T1000 (cell line): ENCODE measurements around the gene CCDC174.
"Not testable (repeated sequence)": the region's sequence is repeated elsewhere in the genome, so short reads cannot be mapped to it uniquely, and the experiment has no call there.

Experiments used
- DNase-seq: peaks from one replicate; lab custom pipeline; 2025; ENCODE audit warnings: mixed read lengths; lab: John Stamatoyannopoulos, UW

Gene CCDC174

DNA sequence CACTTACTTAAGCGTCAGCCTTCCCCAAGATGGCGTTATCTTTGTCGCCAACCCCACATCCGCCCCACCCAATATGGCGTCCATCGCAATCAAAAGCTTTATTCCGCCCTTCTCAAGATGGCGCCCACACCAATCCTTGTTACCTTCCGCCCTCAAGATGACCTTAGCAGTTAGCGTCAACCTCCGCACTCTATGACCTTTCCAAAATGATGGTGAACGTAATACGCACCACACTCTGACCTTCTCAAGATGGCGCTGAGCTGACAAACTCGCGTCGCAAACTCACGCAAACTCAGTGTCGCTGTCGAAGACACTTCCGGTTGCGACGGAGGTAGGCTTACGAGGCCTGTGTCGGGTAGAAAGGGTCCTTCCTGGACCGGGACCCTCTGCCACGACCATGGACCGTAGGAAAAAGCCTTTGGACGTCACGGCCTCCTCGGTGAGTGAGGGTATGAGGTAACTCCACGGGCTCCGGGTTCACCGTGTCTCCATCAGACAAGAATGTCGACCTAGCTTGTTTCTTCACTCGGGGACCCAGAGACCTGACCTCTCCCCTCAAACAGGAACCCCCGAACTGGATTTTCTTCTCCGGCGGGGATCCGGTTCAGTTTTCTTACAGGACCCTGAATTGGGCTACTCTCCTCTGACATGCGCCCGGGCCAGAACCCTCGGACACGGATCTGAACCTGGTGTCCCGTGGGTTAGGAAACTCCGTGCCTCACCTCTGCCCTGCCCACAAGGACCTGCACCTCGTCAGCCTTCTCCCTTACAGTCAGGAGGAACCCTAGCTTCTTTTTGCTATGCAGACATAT is at the start of gene CCDC174:
Gene CCDC174, plus strand, starts transcription at position 323 of the 812 bp plus-strand sequence. Its CDS starts 75 bp downstream, at position 398.
- peak; percentile 95 for DNase-seq

DNA sequence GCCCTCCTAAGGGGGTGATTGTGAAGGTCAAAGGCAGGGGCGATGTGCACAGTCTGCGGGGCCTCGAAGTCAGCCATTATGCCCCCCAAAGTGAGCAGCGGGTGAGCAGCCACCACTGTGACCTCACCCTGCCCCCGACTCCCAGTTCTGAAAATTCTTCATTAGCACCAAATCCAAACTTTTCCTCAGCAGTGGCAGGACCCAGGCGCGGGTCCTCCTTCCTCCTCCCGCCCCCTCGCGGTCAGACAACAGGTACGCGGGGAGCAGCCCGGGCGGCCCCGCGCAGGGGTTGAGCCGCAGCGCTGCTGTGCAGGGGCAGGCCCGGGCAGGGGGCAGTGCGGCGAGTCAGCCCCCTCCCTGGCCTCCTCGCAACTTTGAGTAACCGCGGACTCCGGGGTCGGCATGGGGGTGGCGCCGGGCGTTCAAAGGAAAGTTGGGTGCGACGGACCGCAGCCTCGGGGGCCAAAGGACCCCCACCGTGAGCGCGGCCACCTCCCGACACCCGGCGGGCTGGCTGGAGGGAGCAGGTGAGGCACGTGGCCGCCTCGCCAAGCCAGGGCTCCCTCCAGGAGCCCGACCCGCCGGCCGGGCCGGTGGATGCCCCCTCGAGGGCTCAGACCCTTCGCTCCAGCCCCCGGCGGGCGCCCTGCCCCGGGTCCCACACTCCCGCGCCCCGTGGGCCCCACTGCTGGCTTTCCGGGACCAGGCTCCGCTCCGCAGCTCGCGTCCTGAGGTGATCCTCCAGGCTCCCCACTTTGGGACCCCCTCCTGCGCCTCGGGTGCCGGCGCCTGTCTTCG is 49.4 kb upstream of the CCDC174 start:
- no peak for DNase-seq

DNA sequence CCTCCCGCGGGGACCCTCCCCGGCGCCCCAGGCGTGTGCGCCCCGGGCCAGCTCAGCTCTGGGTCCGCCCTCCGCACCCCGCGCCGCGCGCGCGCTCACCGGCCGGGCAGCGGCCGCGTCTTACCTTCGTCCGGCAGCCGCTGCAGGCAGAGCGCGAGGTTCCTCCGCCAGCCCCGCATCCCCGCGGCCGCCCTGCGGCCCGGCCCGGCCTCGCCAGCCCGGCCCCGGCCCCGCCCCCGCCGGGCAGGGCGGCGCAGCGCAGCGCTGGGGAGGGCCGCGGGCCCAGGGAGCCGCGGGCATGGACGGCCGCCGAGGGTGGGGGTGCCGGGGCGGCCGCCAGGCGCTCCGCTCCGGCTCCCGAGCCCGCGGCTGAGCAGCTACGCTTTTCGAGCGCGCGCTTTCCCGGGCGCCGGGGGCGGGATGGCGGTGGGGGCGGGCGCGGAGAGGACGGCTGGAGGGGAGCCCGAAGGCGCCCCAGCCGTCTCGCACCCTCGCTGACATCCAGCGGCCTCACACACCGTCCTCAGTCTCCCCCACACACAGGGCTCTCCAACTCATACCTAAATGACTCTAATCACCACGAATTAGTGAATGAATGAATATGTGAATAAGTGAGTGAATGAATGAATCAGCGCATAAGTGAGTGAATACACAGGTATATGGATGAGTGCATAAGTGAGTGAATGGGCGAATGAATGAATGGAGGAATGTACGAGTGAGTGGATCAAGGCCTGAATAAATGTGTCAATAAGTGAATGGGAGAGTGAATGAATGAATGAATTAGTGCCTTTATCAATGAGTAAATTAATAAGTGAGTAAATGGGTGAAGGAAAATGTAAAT is 48.5 kb upstream of the CCDC174 start:
- no peak for DNase-seq

DNA sequence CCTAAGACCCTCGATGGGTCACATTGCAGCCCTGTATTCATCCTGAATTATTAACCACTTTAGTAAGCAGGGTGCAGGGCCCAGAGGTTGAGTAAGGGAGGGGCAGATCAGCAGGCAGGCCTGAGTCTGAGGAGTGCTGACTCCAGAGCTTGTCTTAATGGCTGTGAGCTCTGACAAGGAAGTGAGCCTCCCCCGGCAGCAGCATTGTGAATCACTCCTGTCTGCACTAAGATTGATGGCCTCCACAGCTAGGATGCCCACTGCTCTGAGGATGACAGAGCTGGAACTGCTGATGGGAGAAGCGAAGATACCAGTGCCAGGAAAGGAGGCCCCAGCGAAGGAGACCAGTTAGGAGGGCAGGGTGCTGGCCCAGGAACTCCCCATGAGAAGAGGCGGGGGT is 46.5 kb upstream of the CCDC174 start:
- no peak for DNase-seq

DNA sequence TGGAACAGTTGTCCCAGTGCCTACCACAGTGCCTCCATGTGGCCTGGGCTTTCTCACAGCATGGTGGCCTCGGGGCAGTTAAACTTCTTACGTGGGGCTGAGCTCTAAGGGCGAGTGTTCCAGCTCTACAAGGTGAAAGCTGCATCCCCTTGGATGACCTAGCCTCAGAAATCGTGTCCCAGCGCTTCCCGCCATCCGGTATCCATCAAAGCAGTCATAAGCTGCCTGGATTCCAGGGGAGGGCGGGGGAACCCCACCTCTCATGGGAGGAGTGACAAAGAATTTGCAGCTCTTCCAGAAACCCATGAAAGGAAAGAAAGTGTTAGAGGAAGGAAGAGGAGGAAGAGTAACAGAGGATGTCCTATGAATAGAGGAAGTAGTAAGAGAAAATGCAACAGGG is 45.8 kb upstream of the CCDC174 start:
- DNase-seq = no peak

DNA sequence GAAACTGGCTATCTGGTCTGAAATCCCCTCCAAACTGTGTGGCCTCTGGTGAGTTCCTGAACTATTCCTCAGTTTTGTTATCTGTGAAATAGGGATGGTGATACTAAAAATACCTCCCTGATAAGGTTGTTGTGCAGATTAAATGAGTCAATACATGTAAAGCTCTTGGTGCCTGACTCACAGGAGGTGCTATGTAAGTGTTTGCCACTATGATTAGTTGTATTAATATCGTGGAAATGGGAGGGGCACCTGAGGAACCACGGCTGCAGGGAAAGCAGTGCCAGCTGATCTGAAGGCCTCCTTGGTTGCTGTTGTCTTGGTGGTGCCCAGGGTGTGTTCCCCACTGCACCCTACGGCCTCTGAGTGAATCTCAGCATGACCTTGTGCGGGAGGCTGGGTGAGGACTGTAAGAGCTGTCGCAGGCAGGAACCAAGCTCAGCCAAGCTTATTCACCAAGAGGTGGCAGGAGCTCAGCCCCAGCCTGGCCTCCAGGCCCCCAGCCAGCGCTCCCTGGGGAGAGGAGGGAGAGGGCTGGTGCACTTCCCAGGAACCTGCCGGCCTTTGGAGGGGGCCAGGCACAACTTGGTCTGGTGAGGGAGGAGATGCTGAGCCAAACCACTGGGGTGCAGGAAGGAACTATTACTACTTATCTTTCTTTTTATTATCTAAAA is 44.8 kb upstream of the CCDC174 start:
- no peak for DNase-seq

DNA sequence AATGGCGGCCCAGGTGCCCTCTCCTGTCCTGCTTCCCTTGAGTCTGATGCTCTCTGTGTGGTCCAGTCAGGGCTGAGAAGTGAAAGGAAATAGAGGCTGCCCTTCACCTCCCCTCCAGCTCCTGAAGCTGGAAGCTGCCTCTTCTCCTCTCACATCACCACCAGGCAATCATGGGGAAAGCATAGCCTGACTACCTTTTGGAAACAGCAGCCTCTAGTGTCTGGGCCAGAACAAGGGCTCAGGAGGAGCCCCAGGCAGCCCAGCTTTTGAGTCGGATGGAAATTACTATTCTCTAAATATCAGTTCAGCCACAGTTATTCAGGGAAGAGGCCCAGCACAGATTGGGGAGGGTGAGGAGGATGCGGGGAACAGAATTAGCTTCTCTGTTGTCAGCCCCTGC is 43.3 kb upstream of the CCDC174 start:
- no peak for DNase-seq

DNA sequence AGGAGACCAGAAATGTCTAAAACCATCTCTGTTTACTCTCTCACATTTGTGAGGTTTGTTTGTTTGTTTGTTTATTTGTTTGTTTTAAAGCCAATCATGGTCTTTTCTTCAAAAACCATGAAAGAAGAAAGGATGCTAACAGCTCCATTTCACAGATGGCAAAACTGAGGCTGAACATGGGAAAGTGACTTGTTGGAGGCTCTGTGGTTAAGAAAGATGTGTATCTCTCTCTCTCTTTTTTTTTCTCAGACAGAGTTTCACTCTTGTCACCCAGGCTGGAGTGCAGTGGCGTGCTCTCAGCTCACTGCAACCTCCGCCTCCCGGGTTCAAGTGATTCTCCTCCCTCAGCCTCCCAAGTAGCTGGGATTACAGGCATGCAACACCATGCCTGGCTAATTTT is 42.5 kb upstream of the CCDC174 start:
- not testable (repeated sequence) for DNase-seq

DNA sequence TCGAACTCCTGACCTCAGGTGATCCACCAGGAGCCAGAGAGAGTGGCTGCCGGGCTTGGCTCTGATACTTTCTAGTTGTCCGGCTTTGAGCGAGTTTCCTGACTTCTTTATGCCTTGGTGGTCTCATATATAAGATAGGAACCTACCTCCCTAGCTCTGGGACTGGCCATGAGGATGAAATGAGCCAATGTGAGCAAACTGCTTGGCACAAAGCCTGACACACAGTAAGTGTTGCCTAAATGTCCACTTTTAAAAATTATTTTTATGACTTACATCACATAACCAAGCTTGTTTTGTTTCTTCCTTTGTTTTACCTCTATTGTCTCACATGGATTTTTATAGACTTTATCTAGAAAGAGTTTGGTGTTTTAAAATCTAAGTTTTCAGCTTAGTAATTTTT is 42.1 kb upstream of the CCDC174 start:
- DNase-seq = no peak

DNA sequence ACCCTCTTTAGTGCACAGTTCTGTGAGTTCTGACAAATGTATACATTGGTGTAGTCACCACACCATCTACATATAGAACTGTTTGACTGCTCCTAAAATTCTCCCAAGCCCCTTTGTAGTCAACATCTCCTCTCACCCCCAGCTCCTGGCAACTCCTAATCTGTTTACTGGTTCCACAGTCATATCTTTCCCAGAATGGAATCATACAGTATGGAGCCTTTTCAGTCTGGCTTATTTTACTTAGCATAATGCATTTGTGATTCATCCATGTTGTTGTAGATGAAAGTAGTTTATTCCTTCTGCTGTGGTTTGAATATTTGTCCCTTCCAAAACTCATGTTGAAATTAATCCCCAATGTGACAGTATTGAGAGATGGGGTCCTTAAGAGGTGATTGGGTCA is 41.6 kb upstream of the CCDC174 start:
- no peak for DNase-seq

DNA sequence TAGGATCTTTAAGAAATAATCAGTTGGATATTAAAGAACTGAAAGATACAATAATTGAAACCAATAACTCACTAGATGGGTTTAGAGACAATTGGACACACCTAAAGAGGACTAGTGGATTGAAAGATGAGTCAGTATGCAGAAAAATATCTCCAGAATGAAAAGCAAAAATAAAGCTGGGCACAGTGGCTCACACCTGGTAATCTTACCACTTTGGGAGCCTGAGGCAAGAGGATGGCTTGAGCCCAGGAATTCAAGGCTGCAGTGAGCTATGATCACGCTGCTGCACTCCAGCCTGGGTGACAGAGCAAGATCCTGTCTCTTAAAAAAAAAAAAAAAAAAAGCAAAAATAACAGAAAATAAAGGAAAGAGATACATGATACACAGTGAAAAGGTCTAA is 37.4 kb upstream of the CCDC174 start:
- DNase-seq = no peak

DNA sequence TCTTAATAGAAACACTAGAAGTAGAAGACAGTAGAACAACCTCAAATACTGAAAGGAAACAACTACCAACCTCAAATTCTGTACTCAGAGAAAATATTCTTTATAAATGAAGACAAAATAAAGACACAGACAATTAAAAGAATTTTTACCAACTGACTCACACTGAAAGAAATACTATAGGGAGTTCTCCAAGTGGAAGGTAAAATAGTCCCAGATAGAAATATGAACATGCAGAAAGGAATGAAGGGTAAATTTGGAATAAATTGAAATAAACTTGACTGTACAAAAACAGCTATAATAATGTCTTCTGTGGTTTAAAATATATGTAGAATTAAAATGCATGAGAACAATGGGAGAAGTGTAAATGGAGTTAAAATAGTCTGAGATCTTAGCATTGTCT is 36.7 kb upstream of the CCDC174 start:
- no peak for DNase-seq

DNA sequence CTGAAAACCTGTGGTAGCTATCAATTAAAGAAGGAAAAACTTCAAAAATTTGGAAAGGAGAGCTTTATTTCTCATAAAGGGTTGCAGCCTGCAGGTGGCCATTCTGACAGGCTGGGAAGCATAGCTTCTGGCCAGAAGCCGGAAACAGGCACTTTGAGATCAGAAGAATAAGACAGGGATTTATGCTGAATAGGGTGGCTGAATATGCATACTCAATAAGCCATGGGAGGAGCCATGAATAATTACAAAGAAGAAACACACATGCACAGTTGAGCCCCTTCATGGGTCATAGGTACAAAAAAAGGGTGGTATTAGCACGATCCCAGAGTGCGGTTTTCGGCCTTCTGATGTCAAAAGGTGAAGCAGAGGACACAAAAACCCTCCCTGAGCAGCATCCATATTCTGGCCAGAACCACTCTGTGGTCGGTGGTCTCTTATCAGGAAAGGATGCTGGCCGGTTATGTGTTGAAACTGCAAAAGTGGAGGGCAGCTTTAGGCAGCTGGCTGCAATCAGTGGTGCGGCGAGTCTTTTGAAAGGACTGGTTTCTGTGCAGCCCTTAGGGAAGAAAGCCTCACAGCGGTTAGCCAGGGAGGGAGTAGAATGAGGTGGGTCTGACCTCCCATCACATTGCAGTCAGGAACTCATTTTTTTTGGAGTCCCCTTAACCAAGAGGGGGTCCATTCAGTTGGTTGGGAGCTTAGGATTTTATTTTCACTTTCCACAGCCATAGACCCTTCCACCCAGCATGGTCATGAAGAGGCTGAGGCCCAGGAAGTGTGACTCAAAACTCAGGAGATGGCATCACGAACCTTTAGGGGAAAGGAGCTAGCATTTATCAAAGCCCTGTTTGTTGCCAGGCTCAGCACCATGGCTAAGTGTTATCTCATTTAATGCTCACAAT is 34.7 kb upstream of the CCDC174 start:
- DNase-seq = no peak

DNA sequence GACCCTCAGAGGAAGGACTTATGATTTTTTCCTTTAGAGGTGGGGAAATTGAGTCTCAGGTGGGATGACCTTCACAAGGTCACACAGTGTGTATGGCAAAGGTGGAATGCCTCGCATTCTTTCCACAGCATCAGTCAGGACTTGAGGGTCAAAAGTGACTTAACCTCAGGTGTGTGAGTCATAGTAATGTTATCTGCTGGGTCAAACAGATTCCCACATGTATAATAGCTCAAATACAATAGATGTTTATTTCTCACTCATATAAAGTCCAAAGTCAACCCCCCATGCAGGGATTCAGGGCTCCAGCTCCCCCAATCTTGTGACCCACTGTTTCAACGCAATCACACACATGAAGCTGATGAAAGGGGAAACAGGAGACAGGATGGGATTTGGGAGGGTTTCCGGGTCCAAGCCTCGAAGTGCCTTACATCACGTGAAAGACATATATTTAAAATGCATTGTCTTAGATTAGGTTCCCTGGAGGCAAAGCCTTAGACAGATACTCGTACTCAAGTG is 34.0 kb upstream of the CCDC174 start:
- DNase-seq = no peak

DNA sequence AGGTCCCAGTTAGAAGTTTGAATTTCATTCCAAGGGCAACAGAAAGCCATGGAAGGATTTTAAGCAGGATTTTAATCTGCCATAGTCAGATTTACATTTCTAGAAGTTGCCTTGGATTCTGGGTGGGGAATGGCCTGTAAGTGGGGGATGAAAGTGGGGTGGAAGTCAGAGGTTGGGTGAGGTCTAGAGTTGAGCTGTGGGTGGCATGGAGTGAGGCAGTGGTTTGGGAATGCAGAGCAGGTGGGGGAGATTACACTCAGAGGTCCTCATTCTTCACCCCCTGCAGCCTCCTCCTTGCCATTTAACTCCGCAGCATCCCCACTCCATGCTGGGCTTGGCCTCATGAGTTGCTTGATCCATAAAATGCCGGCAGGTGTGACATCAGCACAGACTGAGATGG is 32.0 kb upstream of the CCDC174 start:
- DNase-seq = no peak

DNA sequence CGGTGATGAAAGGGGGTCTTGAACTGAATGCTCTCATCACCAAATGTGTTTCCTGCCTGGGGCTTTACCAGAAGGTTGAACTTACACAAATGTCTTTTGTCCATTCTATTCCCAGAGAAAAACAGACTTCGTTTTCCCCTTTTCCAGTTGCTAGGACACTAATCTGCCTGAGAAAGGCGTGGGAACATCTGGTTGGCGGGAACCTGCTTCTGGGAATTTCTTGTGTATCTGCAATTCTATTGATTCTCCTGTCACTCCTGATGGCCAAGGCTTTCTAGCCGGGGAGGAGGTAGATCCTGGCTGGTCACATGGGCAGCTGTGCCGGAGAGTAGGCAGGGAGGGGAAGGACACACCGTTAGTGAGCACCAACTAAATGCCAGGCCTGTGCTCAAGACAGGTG is 31.1 kb upstream of the CCDC174 start:
- DNase-seq = no peak

DNA sequence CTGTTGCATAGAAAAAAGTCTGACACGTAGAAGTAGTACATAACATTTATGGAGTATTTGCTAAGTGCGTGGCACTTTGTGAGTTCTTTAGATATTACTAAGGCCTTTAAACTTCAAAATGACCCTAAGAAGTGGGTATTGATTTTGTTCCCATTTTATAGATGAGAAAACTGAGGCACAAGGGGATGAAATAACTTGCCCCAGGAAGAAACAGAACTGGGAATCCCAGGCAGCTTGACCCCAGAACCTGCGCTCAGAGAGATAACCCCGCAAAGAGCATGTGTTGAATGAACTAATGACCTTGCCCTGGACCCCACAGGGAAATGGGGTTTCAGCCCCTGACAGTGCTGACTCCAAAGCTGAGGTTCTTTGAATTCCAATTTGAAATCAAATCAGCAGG is 30.5 kb upstream of the CCDC174 start:
- DNase-seq = no peak

DNA sequence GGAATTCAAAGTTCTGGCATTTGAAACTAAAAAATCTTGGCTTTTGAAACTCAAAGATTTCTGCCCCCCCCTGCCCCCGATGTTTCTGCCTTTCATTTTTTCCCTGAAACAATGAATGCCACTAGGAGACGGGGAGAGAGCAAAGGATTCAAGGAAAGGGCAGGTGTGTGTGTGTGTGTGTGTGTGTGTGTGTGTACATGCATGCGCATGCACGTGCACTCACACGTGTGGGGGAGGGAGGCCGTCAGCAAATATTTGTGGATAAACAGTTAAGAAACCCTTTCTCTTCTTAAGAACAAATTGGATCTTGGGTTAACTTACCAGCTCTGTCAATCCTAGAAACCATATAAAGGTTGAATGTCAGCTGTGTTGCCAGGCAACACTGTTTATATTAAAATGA is 29.2 kb upstream of the CCDC174 start:
- DNase-seq = no peak

DNA sequence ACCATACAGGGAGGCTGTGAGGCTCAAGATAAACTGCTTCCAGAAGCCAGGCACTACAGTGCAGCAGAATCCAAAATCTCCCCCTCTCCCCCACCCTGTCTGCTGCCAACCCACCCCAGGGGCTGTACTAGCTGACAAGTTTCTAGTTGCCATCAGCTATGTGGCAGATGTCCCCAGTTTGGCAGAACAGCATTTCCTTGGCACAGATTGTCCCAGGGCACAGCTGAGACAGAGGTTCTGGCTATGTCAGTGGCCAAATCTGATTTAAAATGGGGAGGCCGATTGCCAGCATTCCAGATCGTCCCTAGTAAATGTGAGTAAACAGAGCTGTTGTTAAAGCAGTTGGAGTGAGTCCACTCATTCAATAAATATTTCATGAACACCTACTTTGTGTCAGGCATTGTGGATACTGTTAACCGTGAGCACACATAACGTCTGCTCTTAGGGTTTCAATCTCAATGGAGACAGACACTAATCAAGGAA is 28.0 kb upstream of the CCDC174 start:
- no peak for DNase-seq

DNA sequence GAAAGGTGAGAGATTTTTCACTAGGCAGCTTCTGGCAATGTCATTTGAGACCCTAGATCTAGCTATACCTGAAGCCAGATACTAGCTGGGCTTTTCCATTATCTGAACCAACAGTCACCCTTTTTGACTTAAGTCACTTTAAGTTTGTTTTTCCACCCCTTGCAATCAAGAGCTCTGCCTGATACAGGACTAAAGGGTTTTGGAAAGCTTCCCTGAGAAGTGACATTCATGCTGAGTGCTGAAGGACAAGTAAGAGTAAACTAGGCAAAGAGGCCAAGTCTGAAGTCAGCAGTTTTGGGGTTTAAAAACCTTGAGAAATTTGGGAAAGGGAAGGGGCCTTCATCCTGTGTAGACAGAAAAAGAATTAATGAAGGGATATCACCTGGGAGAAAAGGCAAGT is 27.1 kb upstream of the CCDC174 start:
- DNase-seq = no peak
